NB4 (cell line): Measurements from ENCODE around the gene DAAM2.

ENCODE experiments used
- DNase-seq: peaks from one replicate; pipeline ENCODE4 v3.0.0; 2010; ENCODE audit warnings: low read depth
- H3K4me3 ChIP-seq: one replicate; pipeline ENCODE4 v1.5.1; 2011; ENCODE audit warnings: mild to moderate bottlenecking, low read depth, low read length, moderate library complexity
- MAX ChIP-seq: IDR thresholded peaks from 2 replicates; pipeline ENCODE4 v1.6.1; 2011; ENCODE audit warnings: low read depth, low read length
- MYC ChIP-seq: IDR thresholded peaks from 2 replicates; pipeline ENCODE4 v1.6.1; 2011; ENCODE audit warnings: low read depth, low read length
- POLR2A ChIP-seq: IDR thresholded peaks from 2 replicates; pipeline ENCODE4 v1.6.1; 2011; ENCODE audit warnings: mild to moderate bottlenecking; ENCODE audit not compliant: insufficient read length; ENCODE audit errors: extremely low read depth
- TF ChIP-seq, protein P1 (sequence below): IDR thresholded peaks from one replicate; pipeline ENCODE4 v1.5.1; 2012; ENCODE audit warnings: low read depth, low read length

Gene DAAM2

GRCh38 chr6:39791850-39792539, at the start of gene DAAM2:
TSS of gene DAAM2 (plus strand) at chr6:39792376. CDS start at chr6:39856303, 63,927 bp downstream.
- TF ChIP-seq MYC (no peak), POLR2A (no peak), MAX (no peak)
- TF ChIP-seq, protein P1, sequence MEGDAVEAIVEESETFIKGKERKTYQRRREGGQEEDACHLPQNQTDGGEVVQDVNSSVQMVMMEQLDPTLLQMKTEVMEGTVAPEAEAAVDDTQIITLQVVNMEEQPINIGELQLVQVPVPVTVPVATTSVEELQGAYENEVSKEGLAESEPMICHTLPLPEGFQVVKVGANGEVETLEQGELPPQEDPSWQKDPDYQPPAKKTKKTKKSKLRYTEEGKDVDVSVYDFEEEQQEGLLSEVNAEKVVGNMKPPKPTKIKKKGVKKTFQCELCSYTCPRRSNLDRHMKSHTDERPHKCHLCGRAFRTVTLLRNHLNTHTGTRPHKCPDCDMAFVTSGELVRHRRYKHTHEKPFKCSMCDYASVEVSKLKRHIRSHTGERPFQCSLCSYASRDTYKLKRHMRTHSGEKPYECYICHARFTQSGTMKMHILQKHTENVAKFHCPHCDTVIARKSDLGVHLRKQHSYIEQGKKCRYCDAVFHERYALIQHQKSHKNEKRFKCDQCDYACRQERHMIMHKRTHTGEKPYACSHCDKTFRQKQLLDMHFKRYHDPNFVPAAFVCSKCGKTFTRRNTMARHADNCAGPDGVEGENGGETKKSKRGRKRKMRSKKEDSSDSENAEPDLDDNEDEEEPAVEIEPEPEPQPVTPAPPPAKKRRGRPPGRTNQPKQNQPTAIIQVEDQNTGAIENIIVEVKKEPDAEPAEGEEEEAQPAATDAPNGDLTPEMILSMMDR: no peak
- H3K4me3 ChIP-seq: no peak within 1 kb of the TSS
- no peak for DNase-seq

DNA sequence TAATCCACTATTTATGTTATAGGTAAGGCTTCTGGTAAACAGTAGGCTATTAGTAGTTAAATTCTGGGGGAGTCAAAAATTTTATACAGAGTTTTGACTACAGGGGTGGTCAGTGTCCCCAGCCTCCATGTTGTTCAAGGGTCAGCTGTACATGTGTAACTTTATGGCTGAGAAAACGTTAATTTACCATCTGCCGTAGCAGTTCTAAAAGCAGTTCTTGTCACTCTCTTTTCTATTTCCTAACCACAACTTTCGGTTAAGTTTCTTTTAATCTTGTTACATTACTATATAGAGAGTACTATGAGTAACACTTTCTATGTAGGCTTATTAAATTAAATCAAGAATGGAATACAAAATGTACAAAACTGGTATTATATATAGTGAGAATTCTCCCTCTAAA, 45.4 kb upstream of the DAAM2 start:
- DNase-seq: no peak
- no peak overlapping the region for H3K4me3 ChIP-seq
- no peak for TF ChIP-seq POLR2A
- TF ChIP-seq, protein P1: no peak
- TF ChIP-seq MYC: no peak
- TF ChIP-seq MAX: no peak

GRCh38 chr6:39752835-39753724, 39.1 kb upstream of the DAAM2 start:
- H3K4me3 ChIP-seq: no peak overlapping the region
- no peak for DNase-seq
- TF ChIP-seq MAX: no peak

GRCh38 chr6:39753725-39754045, 38.5 kb upstream of the DAAM2 start:
- DNase-seq: no peak
- TF ChIP-seq MYC (no peak), POLR2A (no peak), MAX (no peak)
- TF ChIP-seq, protein P1: no peak
- H3K4me3 ChIP-seq: no peak overlapping the region

GRCh38 chr6:39754514-39755115, 37.6 kb upstream of the DAAM2 start:
- no peak overlapping the region for H3K4me3 ChIP-seq
- TF ChIP-seq MYC (no peak), MAX (no peak), POLR2A (no peak)
- TF ChIP-seq, protein P1: no peak
- DNase-seq: no peak

- H3K4me3 ChIP-seq: no peak overlapping the region
- TF ChIP-seq POLR2A (no peak), MYC (no peak), MAX (no peak)
- TF ChIP-seq, protein P1: no peak
- no peak for DNase-seq
These were observed 36.9 kb upstream of the DAAM2 start for GRCh38 chr6:39755231-39755630.
